IPS-18a (cell line): ENCODE results near the gene CCAR1.
"Not testable (repeated sequence)": the region's sequence is repeated elsewhere in the genome, so short reads cannot be mapped to it uniquely, and the experiment has no call there.

Experiments used
- H3K27ac ChIP-seq: one replicate; pipeline ENCODE4 v1.5.1; 2013; ENCODE audit warnings: low read length
- H3K27me3 ChIP-seq: one replicate; pipeline ENCODE4 v1.6.1; 2013; ENCODE audit warnings: mild to moderate bottlenecking, low read length; ENCODE audit not compliant: control insufficient read depth, insufficient read depth
- H3K36me3 ChIP-seq: one replicate; pipeline ENCODE4 v1.6.1; 2013; ENCODE audit warnings: low read depth, low read length; ENCODE audit not compliant: control insufficient read depth
- H3K4me1 ChIP-seq: one replicate; pipeline ENCODE4 v1.6.1; 2013; ENCODE audit warnings: low read depth, low read length; ENCODE audit not compliant: control insufficient read depth
- H3K4me3 ChIP-seq: one replicate; pipeline ENCODE4 v1.5.1; 2013; ENCODE audit warnings: low read length
- H3K9ac ChIP-seq: one replicate; pipeline ENCODE4 v1.6.1; 2013; ENCODE audit warnings: mild to moderate bottlenecking, low read length, moderate library complexity
- H3K9me3 ChIP-seq: one replicate; pipeline ENCODE4 v1.6.1; 2013; ENCODE audit warnings: low read depth, low read length; ENCODE audit not compliant: control insufficient read depth

Gene CCAR1

DNA sequence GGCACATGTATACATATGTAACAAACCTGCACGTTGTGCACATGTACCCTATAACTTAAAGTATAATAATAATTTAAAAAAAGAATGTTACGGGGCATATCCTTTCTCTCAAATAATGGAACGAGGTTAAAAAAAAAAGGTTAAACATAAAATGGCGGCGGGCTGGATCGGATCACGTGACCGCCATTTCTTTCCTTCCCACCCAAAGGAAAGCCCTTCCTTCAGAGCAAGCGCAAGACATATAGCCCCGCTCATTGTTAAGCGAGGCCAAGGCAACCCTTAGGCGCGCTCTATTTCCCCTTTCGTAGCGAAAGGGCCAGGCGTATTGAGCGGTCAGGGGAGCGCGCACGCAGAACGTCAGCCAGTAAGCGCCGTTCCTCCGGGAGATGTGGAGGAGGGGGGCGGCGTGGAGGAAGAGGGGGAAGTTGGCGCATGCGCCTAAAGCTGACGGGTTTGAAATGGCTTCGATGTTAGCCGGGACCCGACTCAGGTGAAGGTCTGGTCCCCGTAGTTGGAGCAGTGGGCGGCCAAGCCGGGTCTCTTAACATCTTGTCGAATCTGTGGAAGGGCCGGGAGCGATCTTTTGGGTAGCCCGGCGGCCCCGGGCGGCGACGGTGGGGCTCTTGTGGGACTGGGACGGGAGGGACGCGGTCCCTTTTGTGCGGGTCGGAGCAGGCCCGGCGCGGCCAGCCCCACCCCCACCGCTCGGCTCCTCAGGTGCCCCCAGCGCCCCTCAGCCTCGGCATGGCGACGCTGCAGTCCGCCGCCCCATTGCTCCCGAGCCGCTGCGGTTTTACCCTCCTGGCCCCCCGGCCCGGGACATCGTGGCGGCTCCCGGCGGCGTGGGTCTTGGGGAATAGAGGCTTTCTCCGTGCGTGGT is at the start of gene CCAR1:
TSS of gene CCAR1 (plus strand) at position 447 of the 880 bp plus-strand sequence. CDS start 1,266 bp downstream, outside the sequence.
- Histone ChIP-seq H3K27ac (peak within 1 kb of the TSS; percentile 98), H3K27me3 (no peaks in the 10 kb centered on the region), H3K9me3 (no peaks in the 10 kb centered on the region), H3K36me3 (peaks cover 30% of the 10 kb centered on the region), H3K9ac (peak within 1 kb of the TSS; percentile 89), H3K4me1 (no peaks in the 10 kb centered on the region), H3K4me3 (peak within 1 kb of the TSS; percentile 91)

DNA sequence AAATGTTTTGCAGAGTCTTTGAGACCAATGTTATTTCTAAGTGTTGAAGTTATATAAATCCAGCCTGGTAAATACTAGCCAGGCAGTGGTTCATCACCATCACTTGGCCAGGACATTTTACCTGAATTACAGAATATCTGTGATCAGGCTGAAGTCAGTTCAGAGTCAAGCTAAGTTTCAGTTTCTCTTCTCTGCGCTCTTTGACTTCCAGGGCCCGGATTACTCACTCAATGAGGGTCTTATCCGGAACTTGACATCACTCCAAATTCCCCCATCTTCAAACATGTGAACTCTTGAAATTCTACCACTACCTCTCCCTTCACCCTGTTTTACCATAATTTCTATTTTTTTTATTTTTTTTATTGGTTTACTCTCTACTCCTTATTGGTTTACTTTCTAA is 36.6 kb upstream of the CCAR1 start:
- H3K36me3 ChIP-seq: peaks cover 62% of the 10 kb centered on the region
- no peaks in the 10 kb centered on the region for H3K27me3 ChIP-seq
- H3K9ac ChIP-seq: no peak overlapping the region

DNA sequence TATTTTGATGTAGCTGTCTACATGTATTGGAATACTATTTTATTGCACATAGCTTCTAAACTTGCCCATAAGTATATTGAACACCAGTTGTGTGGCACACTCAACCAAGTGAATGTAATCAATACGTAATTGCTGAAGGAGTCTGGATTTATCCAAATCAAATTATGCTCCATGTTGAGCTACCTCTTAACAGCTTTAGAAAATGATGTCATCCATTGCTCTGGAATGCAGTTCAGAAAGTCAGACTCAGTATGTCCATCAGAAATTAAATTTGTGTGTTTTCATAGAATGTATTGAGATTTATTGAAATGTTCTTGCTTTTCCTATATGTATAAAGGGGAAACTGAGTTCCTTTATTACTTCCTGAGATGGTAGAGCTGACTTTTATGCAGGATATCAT is 25.0 kb upstream of the CCAR1 start:
- no peak overlapping the region for H3K27ac ChIP-seq
- no peak overlapping the region for H3K9ac ChIP-seq
- no peak overlapping the region for H3K4me3 ChIP-seq
- H3K27me3 ChIP-seq: no peaks in the 10 kb centered on the region
- H3K36me3 ChIP-seq: peaks cover 27% of the 10 kb centered on the region
- H3K9me3 ChIP-seq: no peaks in the 10 kb centered on the region
- no peaks in the 10 kb centered on the region for H3K4me1 ChIP-seq

More for the DNA sequence above, 36.6 kb upstream of the CCAR1 start:
- Histone ChIP-seq H3K4me1 (no peaks in the 10 kb centered on the region), H3K9me3 (no peaks in the 10 kb centered on the region), H3K27ac (no peak overlapping the region), H3K4me3 (no peak overlapping the region)

DNA sequence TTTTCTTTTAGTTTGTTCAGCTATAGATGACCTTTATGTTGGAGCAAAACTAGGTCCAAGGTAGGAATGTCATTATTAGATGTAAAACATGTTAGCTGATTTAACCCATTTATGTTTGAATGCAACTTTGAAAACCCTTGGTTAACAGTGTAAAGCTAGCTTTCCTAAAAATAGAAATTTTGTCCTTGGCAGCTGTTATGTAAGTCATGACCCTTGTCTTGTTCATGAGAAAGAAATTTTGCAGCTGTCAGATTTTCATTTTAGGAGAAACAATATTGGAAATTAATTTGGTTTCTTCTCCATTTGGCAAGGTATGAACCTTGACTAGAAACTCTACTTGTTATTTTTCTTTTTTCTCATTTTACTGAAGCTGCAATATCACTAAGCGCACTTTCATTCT is 23.9 kb upstream of the CCAR1 start:
- Histone ChIP-seq H3K4me3 (no peak overlapping the region), H3K9me3 (no peaks in the 10 kb centered on the region), H3K27me3 (no peaks in the 10 kb centered on the region), H3K4me1 (no peaks in the 10 kb centered on the region), H3K9ac (no peak overlapping the region), H3K27ac (no peak overlapping the region), H3K36me3 (peaks cover 16% of the 10 kb centered on the region)

DNA sequence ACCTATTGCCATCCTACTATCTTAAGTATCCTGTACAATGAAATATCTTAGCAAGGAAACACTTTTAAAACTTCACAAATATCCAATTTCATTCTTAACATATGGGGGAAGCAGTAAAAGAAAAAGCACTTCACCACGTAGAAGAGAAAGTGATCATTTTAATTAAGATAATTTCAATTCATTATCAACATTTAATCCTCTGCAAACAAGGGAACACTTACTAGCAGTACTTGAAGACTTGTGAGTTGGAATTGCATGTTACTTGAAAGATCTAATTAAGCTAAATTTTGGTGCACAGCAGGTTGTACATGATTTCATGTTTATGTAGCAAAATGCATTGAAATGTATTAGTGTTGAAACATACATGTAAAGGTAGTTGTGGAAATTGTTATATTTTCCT is 20.8 kb upstream of the CCAR1 start:
- no peak overlapping the region for H3K27ac ChIP-seq
- no peaks in the 10 kb centered on the region for H3K27me3 ChIP-seq
- H3K4me3 ChIP-seq: no peak overlapping the region
- no peaks in the 10 kb centered on the region for H3K36me3 ChIP-seq
- no peaks in the 10 kb centered on the region for H3K9me3 ChIP-seq
- no peak overlapping the region for H3K9ac ChIP-seq
- no peaks in the 10 kb centered on the region for H3K4me1 ChIP-seq

- no peaks in the 10 kb centered on the region for H3K27me3 ChIP-seq
- H3K9ac ChIP-seq: no peak overlapping the region
- no peak overlapping the region for H3K27ac ChIP-seq
- H3K4me1 ChIP-seq: no peaks in the 10 kb centered on the region
- no peaks in the 10 kb centered on the region for H3K36me3 ChIP-seq
- no peak overlapping the region for H3K4me3 ChIP-seq
- no peaks in the 10 kb centered on the region for H3K9me3 ChIP-seq
These were observed 15.5 kb upstream of the CCAR1 start for GRCh38 chr10:68705548-68705947.

DNA sequence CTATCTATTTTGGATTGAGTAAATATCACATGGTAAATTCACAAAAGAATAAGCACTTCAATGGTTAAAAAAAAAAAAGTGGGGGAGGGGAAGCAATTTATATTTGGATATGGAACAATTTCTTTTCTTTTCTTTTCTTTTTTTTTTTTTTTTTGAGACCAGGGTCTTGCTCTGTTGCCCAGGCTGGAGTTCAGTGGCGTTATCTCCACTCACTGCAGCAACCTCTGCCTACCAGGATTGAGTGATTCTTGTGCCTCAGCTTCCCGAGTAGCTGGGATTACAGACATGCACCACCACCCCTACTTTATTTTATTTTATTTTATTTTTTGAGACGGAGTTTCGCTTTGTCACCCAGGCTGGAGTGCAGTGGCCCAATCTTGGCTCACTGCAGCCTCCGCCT is 12.1 kb upstream of the CCAR1 start:
- H3K27me3 ChIP-seq, H3K4me1 ChIP-seq, H3K9me3 ChIP-seq, H3K27ac ChIP-seq, H3K4me3 ChIP-seq, H3K9ac ChIP-seq, H3K36me3 ChIP-seq: not testable (repeated sequence)

GRCh38 chr10:68713065-68713464 is 8.0 kb upstream of the CCAR1 start:
- not testable (repeated sequence) for H3K9ac ChIP-seq, H3K9me3 ChIP-seq, H3K27me3 ChIP-seq, H3K27ac ChIP-seq, H3K4me3 ChIP-seq, H3K36me3 ChIP-seq, H3K4me1 ChIP-seq

GRCh38 chr10:68717435-68717834 is 3.6 kb upstream of the CCAR1 start:
- H3K9ac ChIP-seq: no peak overlapping the region
- H3K27ac ChIP-seq: no peak overlapping the region
- no peaks in the 10 kb centered on the region for H3K4me1 ChIP-seq
- no peaks in the 10 kb centered on the region for H3K9me3 ChIP-seq
- H3K36me3 ChIP-seq: no peaks in the 10 kb centered on the region
- H3K27me3 ChIP-seq: no peaks in the 10 kb centered on the region
- no peak overlapping the region for H3K4me3 ChIP-seq

DNA sequence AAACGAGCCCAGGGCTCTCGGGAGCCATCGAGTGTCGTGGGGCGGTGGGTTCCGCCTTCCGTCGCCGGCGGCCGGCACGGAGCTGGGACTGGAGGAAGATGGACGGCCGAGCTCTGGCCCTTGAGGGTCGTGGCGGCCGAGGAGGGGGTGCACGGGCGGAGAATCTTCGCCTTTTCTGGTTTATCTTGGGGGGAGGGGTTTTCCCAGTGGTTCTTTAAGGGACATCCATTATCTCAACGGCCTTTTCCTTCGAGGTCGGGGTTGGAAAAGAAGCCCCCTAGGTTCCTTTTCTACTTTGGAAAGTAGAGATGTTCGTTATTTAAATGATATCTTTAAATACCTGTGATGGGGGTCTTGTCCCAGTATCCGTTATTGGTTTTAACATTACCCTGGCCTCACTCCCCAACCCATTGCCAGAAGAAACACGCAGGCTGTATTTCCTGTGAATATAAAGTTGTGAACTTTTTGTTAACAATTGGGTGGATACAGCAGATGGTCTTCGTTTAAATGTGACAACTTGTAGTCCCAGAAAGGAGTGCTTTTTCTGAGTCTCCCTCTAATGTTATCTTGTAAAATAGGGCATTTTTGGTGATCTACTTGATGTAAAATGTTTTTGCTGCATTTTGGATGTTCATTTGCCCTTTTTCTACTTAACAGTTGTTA is 765 bp downstream of the CCAR1 start:
- Histone ChIP-seq H3K9ac (peak overlapping the region; percentile 89), H3K9me3 (no peaks in the 10 kb centered on the region), H3K4me1 (no peaks in the 10 kb centered on the region), H3K27ac (peak overlapping the region; percentile 98), H3K36me3 (peaks cover 37% of the 10 kb centered on the region), H3K27me3 (no peaks in the 10 kb centered on the region), H3K4me3 (peak overlapping the region; percentile 91)

- no peak overlapping the region for H3K27ac ChIP-seq
- H3K36me3 ChIP-seq: peaks cover 65% of the 10 kb centered on the region
These were observed 4.0 kb downstream of the CCAR1 start for GRCh38 chr10:68725016-68725415.

DNA sequence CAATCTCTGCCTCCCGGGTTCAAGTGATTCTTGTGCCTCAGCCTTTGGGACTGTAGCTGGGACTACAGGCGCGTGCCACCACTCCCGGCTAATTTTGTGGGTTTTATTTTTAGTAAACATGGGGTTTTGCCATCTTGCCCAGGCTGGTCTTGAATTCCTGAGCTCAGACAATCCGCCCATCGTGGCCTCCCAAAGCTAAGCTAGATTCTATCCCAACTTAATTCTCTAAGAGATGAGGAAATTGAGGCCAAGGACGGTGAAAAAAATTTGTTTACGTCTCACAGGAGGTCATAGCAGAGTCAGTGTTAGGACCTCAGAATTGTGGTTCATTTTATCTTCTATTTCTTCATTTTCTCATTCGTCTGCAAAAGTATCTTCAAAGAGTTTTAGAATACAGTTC is 6.1 kb downstream of the CCAR1 start:
- Histone ChIP-seq H3K9me3 (no peaks in the 10 kb centered on the region), H3K36me3 (peaks cover 81% of the 10 kb centered on the region), H3K27me3 (no peaks in the 10 kb centered on the region), H3K9ac (no peak overlapping the region), H3K4me1 (no peaks in the 10 kb centered on the region), H3K4me3 (no peak overlapping the region), H3K27ac (no peak overlapping the region)

More at GRCh38 chr10:68725016-68725415, 4.0 kb downstream of the CCAR1 start:
- Histone ChIP-seq H3K4me1 (no peaks in the 10 kb centered on the region), H3K9ac (no peak overlapping the region), H3K27me3 (no peaks in the 10 kb centered on the region), H3K9me3 (no peaks in the 10 kb centered on the region), H3K4me3 (no peak overlapping the region)
